ENCODE data around the gene TAF8.

The TAF8 gene

DNA sequence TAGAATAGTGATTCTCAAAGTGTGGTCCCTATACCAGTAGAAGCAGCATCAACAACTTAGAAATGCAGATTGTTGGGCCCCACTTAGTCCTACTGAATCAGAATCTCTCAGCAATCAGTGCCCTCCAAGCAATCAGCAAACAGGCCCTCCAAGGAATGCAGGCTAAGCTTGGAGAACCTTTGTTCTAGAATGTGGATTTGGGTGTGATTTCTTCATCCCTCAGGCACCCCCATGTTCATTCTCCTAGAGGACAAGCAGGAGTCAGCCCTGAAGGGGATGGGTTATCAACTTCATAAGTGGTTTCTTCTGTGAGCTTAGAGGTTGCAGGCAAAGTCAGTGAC, 40.5 kb upstream of the TAF8 start:
- Histone ChIP-seq H4K20me1 (ENCODE audit: insufficient read depth) (no peaks in the 10 kb centered on the region), H3K79me2 (ENCODE audit: insufficient read depth, low read depth) (no peaks in the 10 kb centered on the region), H3K4me2 (peak overlapping the region; percentile 77), H3K4me3 (IDR thresholded peaks at IDR 0.05; ENCODE audit: insufficient read depth, low read depth, low read length) (no peak overlapping the region), H3K4me1 (ENCODE audit: low read depth, poor library complexity, severe bottlenecking) (peaks cover 24% of the 10 kb centered on the region), H3K27me3 (ENCODE audit: insufficient read depth, low read depth) (no peaks in the 10 kb centered on the region), H2AFZ (ENCODE audit: low read depth) (peak overlapping the region; percentile 75), H3K36me3 (ENCODE audit: insufficient read depth) (no peaks in the 10 kb centered on the region), H3K27ac (peak overlapping the region; percentile 70), H3K9ac (no peak overlapping the region)
- TF ChIP-seq, protein P1, sequence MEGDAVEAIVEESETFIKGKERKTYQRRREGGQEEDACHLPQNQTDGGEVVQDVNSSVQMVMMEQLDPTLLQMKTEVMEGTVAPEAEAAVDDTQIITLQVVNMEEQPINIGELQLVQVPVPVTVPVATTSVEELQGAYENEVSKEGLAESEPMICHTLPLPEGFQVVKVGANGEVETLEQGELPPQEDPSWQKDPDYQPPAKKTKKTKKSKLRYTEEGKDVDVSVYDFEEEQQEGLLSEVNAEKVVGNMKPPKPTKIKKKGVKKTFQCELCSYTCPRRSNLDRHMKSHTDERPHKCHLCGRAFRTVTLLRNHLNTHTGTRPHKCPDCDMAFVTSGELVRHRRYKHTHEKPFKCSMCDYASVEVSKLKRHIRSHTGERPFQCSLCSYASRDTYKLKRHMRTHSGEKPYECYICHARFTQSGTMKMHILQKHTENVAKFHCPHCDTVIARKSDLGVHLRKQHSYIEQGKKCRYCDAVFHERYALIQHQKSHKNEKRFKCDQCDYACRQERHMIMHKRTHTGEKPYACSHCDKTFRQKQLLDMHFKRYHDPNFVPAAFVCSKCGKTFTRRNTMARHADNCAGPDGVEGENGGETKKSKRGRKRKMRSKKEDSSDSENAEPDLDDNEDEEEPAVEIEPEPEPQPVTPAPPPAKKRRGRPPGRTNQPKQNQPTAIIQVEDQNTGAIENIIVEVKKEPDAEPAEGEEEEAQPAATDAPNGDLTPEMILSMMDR (conservative IDR thresholded peaks at IDR 0.05; ENCODE audit: low read depth, low read length): no peak

DNA sequence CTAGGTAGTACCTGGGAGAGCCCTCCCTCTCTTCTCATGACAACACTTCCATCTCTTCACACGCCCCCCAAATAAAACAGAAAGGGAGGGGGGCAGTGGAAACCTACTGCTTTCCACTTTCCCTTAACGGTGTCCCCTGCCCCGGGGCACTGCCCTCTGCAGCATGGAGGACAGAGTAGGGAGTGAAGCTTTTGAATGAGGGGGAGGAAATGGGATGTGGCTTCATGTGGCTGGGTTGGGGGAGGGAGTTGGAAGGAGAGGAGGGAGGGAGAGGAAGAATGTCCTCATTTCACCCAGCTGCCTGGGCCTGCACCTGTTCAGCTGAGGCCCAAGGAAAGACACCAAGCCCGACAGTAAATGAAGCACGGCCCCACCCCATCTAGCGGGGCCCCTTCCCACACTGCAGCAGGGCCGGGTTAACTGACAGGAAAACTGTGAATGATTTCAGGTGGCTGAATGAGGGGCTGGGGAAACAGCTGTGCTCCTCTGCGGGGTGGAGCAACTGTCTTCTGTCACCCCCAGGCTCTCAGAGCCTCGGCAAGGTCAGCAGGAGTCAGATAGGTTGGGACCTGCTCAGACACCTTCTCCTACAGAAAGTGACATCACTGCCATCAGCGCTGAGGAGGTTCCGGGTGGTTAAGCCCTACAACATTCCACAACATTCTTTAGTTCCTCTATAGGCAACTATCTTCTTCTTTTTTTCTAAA, 40.0 kb upstream of the TAF8 start:
- Histone ChIP-seq H3K27me3 (ENCODE audit: insufficient read depth, low read depth) (no peaks in the 10 kb centered on the region), H2AFZ (ENCODE audit: low read depth) (peak overlapping the region; percentile 75), H3K4me2 (peak overlapping the region; percentile 77), H3K79me2 (ENCODE audit: insufficient read depth, low read depth) (no peaks in the 10 kb centered on the region), H3K36me3 (ENCODE audit: insufficient read depth) (no peaks in the 10 kb centered on the region), H3K4me1 (ENCODE audit: low read depth, poor library complexity, severe bottlenecking) (peaks cover 24% of the 10 kb centered on the region), H3K9ac (peak overlapping the region; percentile 42), H3K27ac (peak overlapping the region; percentile 70), H4K20me1 (ENCODE audit: insufficient read depth) (no peaks in the 10 kb centered on the region), H3K4me3 (IDR thresholded peaks at IDR 0.05; ENCODE audit: insufficient read depth, low read depth, low read length) (no peak overlapping the region)
- TF ChIP-seq, protein P1 (conservative IDR thresholded peaks at IDR 0.05; ENCODE audit: low read depth, low read length): no peak

DNA sequence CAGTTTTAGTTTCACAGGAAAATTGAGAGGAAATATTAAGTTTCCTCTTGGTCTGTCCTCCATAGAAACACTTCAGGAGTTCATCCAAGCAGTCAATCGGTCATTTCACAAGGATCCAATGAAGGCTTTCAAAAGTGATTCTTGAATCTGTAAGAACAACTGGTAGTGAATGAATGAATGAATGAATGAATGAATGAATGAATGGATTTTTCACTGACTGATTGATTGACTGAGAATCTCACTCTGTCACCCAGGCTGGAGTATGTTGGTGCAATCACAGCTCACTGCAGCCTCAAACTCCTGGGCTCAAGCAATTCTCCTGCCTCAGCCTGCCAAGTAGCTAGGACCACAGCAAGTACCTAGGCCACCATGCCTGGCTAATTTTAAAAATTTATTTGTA, 39.4 kb upstream of the TAF8 start:
- Histone ChIP-seq H3K27me3 (ENCODE audit: insufficient read depth, low read depth) (no peaks in the 10 kb centered on the region), H3K4me3 (IDR thresholded peaks at IDR 0.05; ENCODE audit: insufficient read depth, low read depth, low read length) (no peak overlapping the region), H2AFZ (ENCODE audit: low read depth) (peak overlapping the region; percentile 75), H3K79me2 (ENCODE audit: insufficient read depth, low read depth) (no peaks in the 10 kb centered on the region), H3K4me1 (ENCODE audit: low read depth, poor library complexity, severe bottlenecking) (peaks cover 24% of the 10 kb centered on the region), H3K4me2 (peak overlapping the region; percentile 77), H3K36me3 (ENCODE audit: insufficient read depth) (no peaks in the 10 kb centered on the region), H4K20me1 (ENCODE audit: insufficient read depth) (no peaks in the 10 kb centered on the region), H3K9ac (peak overlapping the region; percentile 42), H3K27ac (peak overlapping the region; percentile 70)
- TF ChIP-seq, protein P1 (conservative IDR thresholded peaks at IDR 0.05; ENCODE audit: low read depth, low read length): no peak

DNA sequence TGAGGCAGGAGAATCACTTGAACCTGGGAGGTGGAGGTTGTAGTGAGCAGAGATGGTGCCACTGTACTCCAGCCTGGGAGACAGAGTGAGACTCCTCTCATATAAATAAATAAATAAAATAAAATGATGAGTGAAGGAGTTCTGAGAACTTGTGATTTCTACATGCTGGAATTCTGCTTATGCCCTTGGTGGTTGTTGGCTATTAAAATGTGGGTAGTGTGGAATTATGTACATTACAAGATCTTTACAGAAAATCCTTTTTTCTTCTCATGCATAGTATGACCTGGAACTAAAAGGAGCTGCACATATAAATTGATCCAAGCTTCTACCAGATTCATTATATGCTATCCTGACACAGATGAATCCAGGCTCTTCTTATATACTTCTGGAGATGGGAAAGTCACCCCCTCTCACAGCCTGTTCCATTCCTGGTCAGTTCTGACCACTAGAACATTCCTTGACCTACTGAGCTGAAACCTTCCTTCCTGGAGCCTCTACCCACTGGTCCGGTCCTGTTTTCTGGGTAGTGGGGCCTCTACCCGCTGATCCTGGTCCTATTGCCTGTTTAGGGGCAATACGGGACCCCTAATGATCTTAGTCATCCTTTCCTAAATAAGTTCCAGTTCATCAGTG, 37.7 kb upstream of the TAF8 start:
- TF ChIP-seq, protein P1 (conservative IDR thresholded peaks at IDR 0.05; ENCODE audit: low read depth, low read length): no peak
- peaks cover 34% of the 10 kb centered on the region for H3K4me1 ChIP-seq (ENCODE audit: low read depth, poor library complexity, severe bottlenecking)
- no peaks in the 10 kb centered on the region for H4K20me1 ChIP-seq (ENCODE audit: insufficient read depth)
- no peak overlapping the region for H2AFZ ChIP-seq (ENCODE audit: low read depth)
- no peak overlapping the region for H3K9ac ChIP-seq
- no peak overlapping the region for H3K4me3 ChIP-seq (IDR thresholded peaks at IDR 0.05; ENCODE audit: insufficient read depth, low read depth, low read length)
- no peak overlapping the region for H3K4me2 ChIP-seq
- H3K79me2 ChIP-seq (ENCODE audit: insufficient read depth, low read depth): no peaks in the 10 kb centered on the region
- no peaks in the 10 kb centered on the region for H3K27me3 ChIP-seq (ENCODE audit: insufficient read depth, low read depth)
- H3K36me3 ChIP-seq (ENCODE audit: insufficient read depth): no peaks in the 10 kb centered on the region
- no peak overlapping the region for H3K27ac ChIP-seq
